Loucy (cell line): Measurements from ENCODE around the gene PRPSAP2.

Experiments
- H2AFZ ChIP-seq: fragments of 200-600 bp; sonication (generic); 2 replicates; pipeline ENCODE4 v1.6.0; 2016; ENCODE audit warnings: antibody characterized with exemption, mild to moderate bottlenecking, low read length, moderate library complexity
- H3F3A ChIP-seq: fragments of 200-600 bp; 2 replicates; pipeline ENCODE4 v1.6.0; 2016; ENCODE audit warnings: antibody characterized with exemption, low read depth, mild to moderate bottlenecking
- H3K27me3 ChIP-seq: fragments of 200-600 bp; sonication (generic); 2 replicates; pipeline ENCODE4 v1.6.1; 2014; ENCODE audit warnings: low read length, mild to moderate bottlenecking; ENCODE audit not compliant: insufficient read depth, poor library complexity, severe bottlenecking
- H3K36me3 ChIP-seq: fragments of 200-600 bp; sonication (generic); 2 replicates; pipeline ENCODE4 v1.6.1; 2016; ENCODE audit warnings: low read length; ENCODE audit not compliant: insufficient read depth
- H3K4me1 ChIP-seq: fragments of 200-600 bp; sonication (generic); 2 replicates; pipeline ENCODE4 v1.5.1; 2014; ENCODE audit warnings: low read length, mild to moderate bottlenecking; ENCODE audit not compliant: insufficient read depth, poor library complexity, severe bottlenecking
- H3K4me2 ChIP-seq: fragments of 200-600 bp; sonication (generic); 2 replicates; pipeline ENCODE4 v1.6.0; 2014; ENCODE audit warnings: antibody characterized with exemption, low read length, low read depth, mild to moderate bottlenecking; ENCODE audit not compliant: poor library complexity, severe bottlenecking
- H3K4me3 ChIP-seq: fragments of 200-600 bp; sonication (generic); 2 replicates; pipeline ENCODE4 v1.5.1; 2014; ENCODE audit warnings: low read length, mild to moderate bottlenecking, mixed read lengths; ENCODE audit not compliant: poor library complexity, severe bottlenecking
- H3K79me2 ChIP-seq: fragments of 200-600 bp; sonication (generic); 2 replicates; pipeline ENCODE4 v1.6.1; 2014; ENCODE audit warnings: low read length; ENCODE audit not compliant: insufficient read depth
- H3K9ac ChIP-seq: fragments of 200-600 bp; sonication (generic); 2 replicates; pipeline ENCODE4 v1.6.0; 2014; ENCODE audit warnings: mild to moderate bottlenecking, low read depth, low read length, moderate library complexity; ENCODE audit not compliant: poor library complexity, severe bottlenecking
- H3K9me2 ChIP-seq: fragments of 200-600 bp; sonication (generic); replicated peaks from 2 replicates; pipeline ENCODE4 v1.6.1; 2016; ENCODE audit warnings: low read depth, low read length, mixed read lengths
- H3K9me3 ChIP-seq: fragments of 200-600 bp; sonication (generic); 2 replicates; pipeline ENCODE4 v1.6.1; 2014; ENCODE audit warnings: mild to moderate bottlenecking, antibody characterized with exemption, low read length, low read depth; ENCODE audit not compliant: insufficient read depth
- H4K20me1 ChIP-seq: fragments of 200-600 bp; sonication (generic); 2 replicates; pipeline ENCODE4 v1.6.0; 2014; ENCODE audit warnings: antibody characterized with exemption, low read length, mild to moderate bottlenecking; ENCODE audit not compliant: insufficient read depth, poor library complexity, severe bottlenecking
- EZH2phosphoT487 ChIP-seq: fragments of 200-600 bp; IDR thresholded peaks from 2 replicates; pipeline ENCODE4 v1.6.1; 2018; ENCODE audit warnings: antibody characterized with exemption, mild to moderate bottlenecking, moderate library complexity, borderline replicate concordance
- TF ChIP-seq, protein P1 (sequence below): fragments of 200-600 bp; sonication (generic); conservative IDR thresholded peaks from 2 replicates; pipeline ENCODE4 v1.5.1; 2014; ENCODE audit warnings: mild to moderate bottlenecking, antibody characterized with exemption, low read length

PRPSAP2 gene

DNA sequence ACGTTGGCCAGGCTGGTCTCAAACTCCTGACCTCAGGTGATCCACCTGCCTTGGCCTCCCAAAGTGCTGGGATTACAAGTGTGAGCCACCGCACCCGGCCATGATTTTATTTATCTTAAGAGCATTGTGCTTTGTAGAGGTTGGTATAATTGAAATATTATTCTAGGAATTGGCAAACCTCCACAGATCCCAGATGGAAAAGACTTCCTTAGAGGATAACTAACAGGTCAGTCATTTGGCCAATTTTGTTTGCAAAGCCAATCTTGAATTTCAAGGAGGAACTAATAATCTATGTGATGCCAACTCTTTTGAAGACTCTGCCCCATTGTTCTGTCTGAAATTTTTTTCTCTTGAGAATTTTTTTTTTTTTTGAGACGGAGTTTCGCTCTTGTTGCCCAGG is 47.3 kb downstream of the PRPSAP2 start:
- peaks cover 8% of the 10 kb centered on the region; the same call in 1 of the 2 replicates for H3F3A ChIP-seq
- H3K4me1 ChIP-seq = peaks cover 36% of the 10 kb centered on the region
- H3K27me3 ChIP-seq = no peaks in the 10 kb centered on the region
- no peak overlapping the region for H3K4me2 ChIP-seq
- peaks cover 27% of the 10 kb centered on the region; the same call in 1 of the 2 replicates for H3K79me2 ChIP-seq
- TF ChIP-seq, protein P1, sequence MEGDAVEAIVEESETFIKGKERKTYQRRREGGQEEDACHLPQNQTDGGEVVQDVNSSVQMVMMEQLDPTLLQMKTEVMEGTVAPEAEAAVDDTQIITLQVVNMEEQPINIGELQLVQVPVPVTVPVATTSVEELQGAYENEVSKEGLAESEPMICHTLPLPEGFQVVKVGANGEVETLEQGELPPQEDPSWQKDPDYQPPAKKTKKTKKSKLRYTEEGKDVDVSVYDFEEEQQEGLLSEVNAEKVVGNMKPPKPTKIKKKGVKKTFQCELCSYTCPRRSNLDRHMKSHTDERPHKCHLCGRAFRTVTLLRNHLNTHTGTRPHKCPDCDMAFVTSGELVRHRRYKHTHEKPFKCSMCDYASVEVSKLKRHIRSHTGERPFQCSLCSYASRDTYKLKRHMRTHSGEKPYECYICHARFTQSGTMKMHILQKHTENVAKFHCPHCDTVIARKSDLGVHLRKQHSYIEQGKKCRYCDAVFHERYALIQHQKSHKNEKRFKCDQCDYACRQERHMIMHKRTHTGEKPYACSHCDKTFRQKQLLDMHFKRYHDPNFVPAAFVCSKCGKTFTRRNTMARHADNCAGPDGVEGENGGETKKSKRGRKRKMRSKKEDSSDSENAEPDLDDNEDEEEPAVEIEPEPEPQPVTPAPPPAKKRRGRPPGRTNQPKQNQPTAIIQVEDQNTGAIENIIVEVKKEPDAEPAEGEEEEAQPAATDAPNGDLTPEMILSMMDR = no peak
- no peak for TF ChIP-seq EZH2phosphoT487
- no peaks in the 10 kb centered on the region for H3K9me3 ChIP-seq
- H4K20me1 ChIP-seq = no peaks in the 10 kb centered on the region
- no peaks in the 10 kb centered on the region for H3K9me2 ChIP-seq
- no peak overlapping the region for H3K4me3 ChIP-seq
- H2AFZ ChIP-seq = no peak overlapping the region
- H3K36me3 ChIP-seq = peaks cover 31% of the 10 kb centered on the region; the same call in 1 of the 2 replicates
- H3K9ac ChIP-seq = no peak overlapping the region

DNA sequence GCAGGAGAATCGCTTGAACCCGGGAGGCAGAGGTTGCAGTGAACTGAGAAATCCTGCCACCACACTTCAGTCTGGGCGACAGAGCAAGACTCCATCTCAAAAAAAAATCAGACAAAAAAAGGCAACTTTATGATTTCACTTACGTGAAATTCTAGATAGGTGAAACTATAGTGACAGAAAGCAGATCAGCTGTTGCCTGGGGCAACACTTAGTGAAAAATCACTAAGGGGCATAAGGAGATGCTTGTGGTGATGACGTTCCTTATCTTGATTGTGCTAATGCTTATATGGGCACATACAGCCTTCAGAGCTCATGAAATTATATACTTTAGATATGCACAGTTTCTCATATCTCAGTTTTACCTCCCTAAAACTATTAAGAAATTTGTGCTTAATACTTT is 52.4 kb downstream of the PRPSAP2 start:
- Histone ChIP-seq H3K36me3 (peaks cover 69% of the 10 kb centered on the region; the same call in 1 of the 2 replicates), H2AFZ (no peak overlapping the region), H3F3A (no peaks in the 10 kb centered on the region), H3K4me1 (peaks cover 7% of the 10 kb centered on the region), H3K9ac (no peak overlapping the region), H3K4me2 (no peak overlapping the region), H3K9me2 (no peaks in the 10 kb centered on the region), H3K27me3 (no peaks in the 10 kb centered on the region), H3K79me2 (peaks cover 4% of the 10 kb centered on the region; the same call in 1 of the 2 replicates), H3K4me3 (no peak overlapping the region), H3K9me3 (no peaks in the 10 kb centered on the region), H4K20me1 (no peaks in the 10 kb centered on the region)
- TF ChIP-seq, protein P1 = no peak
- no peak for TF ChIP-seq EZH2phosphoT487

DNA sequence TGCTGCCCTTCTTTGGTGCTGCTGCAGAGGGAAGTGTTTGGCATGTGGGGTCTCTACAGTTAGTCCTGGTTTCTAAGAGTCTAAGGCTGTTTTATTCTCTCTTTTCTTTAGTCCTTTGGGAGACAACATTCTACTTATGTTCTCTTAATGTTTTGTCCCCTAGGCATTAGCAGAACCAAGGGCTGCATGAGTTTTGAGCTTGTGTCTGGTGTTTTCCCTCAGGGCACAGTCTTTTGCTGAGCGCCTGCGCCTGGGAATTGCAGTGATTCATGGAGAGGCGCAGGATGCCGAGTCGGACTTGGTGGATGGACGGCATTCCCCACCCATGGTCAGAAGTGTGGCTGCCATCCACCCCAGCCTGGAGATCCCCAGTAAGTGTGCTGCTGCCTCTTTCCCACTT is 53.0 kb downstream of the PRPSAP2 start:
- Histone ChIP-seq H3K4me2 (no peak overlapping the region), H3K4me1 (peaks cover 12% of the 10 kb centered on the region), H4K20me1 (no peaks in the 10 kb centered on the region), H3K4me3 (no peak overlapping the region), H3K79me2 (peaks cover 4% of the 10 kb centered on the region; the same call in 1 of the 2 replicates), H3K9ac (no peak overlapping the region), H3K27me3 (no peaks in the 10 kb centered on the region), H3F3A (no peaks in the 10 kb centered on the region), H3K9me3 (no peaks in the 10 kb centered on the region), H3K36me3 (peaks cover 69% of the 10 kb centered on the region; the same call in 1 of the 2 replicates), H3K9me2 (no peaks in the 10 kb centered on the region), H2AFZ (no peak overlapping the region)
- no peak for TF ChIP-seq EZH2phosphoT487
- TF ChIP-seq, protein P1 = no peak
